LHCN-M2 (cell line): ENCODE measurements around the gene COL23A1. TPM values are rescaled to one million over a fixed set of nuclear protein-coding genes. Genes with fewer than 3 reads are reported as not detected.

Experiments
- DNase-seq: peaks from one replicate; pipeline ENCODE4 v3.0.0-alpha.2; 2012; ENCODE audit warnings: low read depth
- polyA plus RNA-seq: library from polyadenylated mRNA; unstranded; fragments of >200 nt; gene quantifications from one replicate; pipeline ENCODE4 v1.2.1, GENCODE V29; 2012; ENCODE audit warnings: missing spikeins
- total RNA-seq: library from RNA; depleted of rRNA; stranded (reverse); fragments of >200 nt; gene quantifications from 2 replicates; pipeline ENCODE4 v1.2.3, GENCODE V29; 2014; rRNA removed

Gene COL23A1
- not detected in 2 replicates for total RNA-seq
- polyA plus RNA-seq: not detected

- DNase-seq: peak; percentile 14
These were observed at the start of gene COL23A1 for GRCh38 chr5:178590141-178590923. TSS of gene COL23A1 (minus strand) at chr5:178590393.

DNA sequence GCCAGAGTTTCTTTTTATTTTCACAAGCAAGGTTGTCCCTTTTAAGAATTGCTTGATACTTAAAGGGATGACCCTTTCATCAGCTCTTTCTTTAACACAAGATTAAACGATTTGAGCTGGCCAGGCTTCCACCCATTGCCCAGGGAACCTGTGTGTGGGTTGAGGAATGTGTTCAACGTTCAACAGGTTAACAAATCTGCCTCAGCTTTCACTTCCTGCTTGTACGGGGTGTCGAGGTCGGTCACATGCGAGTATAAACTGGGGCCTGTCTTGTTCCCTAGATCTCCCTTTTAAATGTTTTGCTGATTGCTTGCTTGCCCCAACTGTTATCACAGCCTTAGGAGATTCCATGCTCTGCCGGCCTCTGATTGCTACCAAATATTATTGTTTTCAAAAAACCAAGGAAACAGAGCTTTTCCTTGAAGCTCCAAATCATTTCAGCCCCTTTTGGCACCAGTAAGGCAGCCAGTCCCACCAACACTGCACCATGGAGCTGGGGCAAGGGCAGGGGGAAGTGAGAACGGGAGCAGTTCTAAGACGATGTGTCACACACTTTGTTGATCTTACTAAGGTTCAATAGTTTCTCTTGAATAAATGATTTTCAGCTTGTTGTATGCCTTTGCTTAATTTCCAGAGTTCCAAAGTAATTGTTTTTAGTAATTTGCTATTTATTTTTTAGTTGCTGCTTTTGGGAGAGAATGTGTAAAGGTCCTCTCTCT lies 47.3 kb upstream of the COL23A1 start:
- no peak for DNase-seq

- no peak for DNase-seq
These were observed 42.1 kb upstream of the COL23A1 start for GRCh38 chr5:178632285-178632684.

DNA sequence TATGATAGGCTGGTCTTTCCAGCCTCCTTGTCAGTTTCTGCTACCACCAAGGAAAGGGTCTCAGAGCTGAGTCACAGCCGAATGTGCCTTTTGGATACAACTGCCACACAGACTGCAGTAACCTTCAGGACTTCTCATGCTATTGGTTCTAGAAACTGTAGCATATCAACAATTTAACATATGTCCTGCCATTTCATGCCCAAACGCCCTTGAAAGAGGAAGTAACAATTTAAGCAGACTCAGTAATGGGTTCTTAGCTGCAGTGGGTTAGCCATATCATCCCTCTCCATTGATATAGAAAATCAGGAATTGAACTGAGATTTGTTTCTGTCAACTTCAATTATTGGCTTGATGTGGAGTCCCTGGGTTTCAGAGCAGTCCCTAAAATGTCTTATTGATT lies 40.8 kb upstream of the COL23A1 start:
- DNase-seq: no peak

GRCh38 chr5:178630475-178630930 lies 40.3 kb upstream of the COL23A1 start:
- peak; percentile 22 for DNase-seq

DNA sequence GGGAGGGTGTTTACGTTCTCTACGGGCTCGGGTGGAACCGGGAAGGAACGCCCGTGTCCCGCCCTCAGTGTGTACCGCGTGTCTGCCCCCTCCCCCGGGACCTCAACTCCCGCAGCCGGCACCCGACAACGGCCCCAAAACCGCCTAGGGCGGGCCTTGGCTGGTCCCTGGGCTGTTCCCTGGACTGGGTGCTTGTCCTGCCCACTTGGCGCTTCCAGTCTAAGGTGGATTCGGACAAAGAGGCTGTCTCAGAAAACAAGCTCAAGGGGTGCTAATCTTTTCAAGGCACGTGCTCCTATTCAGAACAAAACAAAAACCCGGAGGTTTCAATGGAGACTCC lies 37.0 kb upstream of the COL23A1 start:
- no peak for DNase-seq

DNA sequence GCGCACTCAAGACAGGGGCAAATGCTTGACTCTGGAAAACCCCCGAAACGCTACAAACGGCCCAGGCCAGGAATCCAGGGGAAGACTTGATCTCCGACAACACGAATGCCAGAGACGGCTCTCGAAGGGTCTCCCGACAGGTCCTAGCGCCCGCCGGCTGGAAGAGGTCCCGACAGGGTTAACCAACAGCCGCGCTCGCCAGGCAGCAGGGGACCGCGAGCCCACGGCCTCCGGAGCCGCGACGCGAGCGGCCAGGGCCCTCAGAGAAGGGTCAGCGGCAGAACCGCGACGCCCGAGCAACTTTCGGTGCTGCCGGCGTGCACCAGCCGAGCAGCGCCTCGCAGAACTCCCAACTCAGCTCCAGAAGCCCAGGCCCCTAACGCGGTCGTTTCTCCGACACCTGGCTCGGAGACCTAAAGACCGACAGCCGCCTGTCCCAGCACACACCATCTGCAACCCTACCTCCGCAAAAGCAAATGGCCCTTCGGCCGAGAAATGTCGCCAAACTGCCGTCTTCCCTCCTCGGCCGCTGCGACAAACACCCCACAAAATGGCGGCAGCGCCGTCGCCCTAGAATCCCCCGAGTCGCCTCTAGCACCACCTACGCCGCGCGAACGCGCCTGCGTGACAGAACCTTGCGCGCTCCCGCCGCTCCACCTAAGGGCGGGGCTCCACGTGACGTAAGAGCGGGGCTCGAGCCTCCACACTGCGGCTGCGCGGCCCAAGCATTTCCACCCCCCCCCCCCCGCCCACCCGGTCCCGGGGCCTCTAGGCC lies 36.5 kb upstream of the COL23A1 start, which contains the start of gene CLK4:
Gene CLK4 (minus strand): TSS at position 567 of the 775 bp plus-strand sequence. CDS start 3,634 bp downstream, outside the sequence.
- peak; percentile 88 for DNase-seq

- peak; percentile 26 for DNase-seq
These were observed 35.7 kb upstream of the COL23A1 start for GRCh38 chr5:178625679-178626483.

GRCh38 chr5:178624631-178625546 lies 34.7 kb upstream of the COL23A1 start:
- peak; percentile 15 for DNase-seq

DNA sequence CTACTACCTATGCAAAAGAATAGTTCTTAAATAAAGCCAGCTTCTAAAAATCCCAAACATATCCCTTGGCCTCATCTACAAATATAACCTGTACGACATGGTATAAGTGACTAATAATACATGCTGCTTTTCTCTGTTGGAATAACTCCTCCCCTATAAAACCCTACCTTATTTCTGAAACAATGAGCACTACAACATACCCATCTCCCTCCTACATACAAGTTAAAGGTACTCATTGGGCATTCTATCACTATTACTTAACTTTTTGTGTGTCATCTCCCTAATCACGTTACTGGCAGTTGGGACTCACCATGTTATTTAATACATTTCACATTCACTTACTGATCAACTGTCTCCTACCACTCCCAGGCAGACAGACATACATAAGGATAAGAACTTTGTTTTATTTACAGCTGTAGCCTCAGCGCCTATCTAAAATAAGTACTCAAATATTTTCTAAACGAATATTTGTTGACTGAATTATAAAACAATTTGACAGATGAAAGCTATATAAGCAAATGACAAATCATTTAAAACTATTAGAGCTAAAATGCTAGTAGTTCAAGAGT lies 32.6 kb upstream of the COL23A1 start:
- DNase-seq: no peak

GRCh38 chr5:178619390-178619789 lies 29.2 kb upstream of the COL23A1 start:
- no peak for DNase-seq

GRCh38 chr5:178612299-178612698 lies 22.1 kb upstream of the COL23A1 start:
- DNase-seq: no peak

DNA sequence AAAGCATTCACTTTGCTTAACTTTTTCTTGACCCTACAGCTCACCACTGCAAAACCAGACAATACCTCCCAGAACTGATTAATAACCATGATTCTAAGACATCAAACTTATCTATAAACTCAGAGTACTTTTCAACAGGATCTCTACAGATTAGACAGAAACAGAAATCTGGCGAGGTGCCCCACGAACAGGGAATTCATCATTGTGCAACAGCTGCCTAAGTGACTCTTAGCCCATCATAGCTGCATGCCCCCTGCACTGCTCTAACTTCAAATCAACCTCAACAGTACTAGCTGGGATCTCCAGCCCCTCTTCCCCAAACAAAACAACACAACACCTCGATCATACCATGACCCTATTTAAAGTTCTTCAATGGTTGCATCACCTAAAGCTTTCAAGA lies 16.1 kb upstream of the COL23A1 start:
- no peak for DNase-seq

DNA sequence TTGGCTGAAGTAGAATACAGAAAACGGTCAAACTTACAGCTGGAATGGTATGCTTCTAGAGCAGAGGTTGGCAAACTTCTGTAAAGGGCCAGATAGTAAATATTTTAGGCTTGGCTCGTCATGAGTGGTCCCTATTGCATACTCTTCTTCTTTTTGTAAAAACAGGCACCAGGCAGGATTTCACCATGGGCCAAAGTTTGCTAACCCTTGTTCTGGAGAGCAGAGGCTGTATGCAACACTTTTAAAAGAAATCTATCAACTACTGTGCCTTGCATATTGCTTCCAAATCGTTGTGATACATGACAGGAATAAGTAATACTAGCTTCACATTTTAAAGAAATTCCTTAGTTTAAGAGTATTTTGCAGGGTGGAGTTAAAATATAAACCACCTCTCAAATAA lies 15.6 kb upstream of the COL23A1 start:
- DNase-seq: no peak

DNA sequence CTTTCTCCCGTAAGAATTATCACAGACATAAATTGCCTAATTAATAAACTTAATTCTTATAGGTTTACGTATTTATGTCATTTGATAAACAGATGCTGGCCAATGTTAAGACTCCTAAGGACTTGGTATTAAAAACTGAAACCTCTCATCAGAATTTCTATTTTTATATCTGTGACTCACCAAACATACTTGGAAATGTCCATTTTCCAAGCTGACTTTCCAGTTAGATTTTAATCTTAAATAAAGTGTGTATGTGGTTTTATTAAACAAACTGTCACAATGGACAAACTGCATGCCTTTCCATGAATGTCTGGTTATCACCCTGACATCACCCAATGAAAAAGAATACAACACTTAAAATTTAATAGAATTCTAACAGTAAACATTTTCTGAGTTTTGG lies 12.6 kb upstream of the COL23A1 start:
- peak; percentile 32 for DNase-seq

DNA sequence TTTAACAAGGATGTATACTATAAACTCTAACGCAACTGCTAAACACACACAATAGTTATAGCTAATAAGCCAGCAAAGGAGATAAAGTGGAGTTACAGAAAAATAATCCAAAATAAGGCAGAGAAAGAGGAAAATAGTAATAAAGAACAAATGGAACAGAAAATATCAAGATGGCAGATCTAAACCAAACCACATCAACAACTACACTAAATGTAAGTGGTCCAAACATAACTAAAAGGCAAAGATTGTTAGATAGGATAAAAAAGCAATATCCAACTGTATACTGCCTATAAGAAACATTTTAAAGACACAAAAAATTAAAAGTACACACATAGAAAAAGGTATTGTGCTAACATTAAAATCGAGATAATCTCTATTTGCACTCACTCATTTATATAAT lies 5.6 kb upstream of the COL23A1 start:
- DNase-seq: no peak

DNA sequence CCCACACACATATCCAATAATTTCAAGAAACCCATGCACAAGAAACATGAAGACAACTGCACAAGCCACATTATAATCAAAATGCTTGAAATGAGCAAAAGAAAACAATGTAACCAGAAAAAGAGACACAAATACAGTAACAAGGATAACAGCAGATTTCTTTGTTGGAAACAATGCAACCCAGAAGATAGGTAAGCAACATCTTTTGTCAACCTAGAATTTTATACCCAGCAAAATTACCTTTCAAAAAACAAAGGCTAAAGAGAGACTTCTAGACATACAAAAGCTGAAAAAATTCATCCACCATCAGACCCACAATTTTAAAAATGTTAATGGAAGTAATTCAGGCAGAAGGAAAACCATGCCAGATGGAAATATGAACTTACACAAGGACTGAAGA lies 5.0 kb upstream of the COL23A1 start:
- peak; percentile 13 for DNase-seq

GRCh38 chr5:178590924-178591423 lies 781 bp upstream of the COL23A1 start:
- DNase-seq: no peak
